GM19463 (cell line): ENCODE measurements around the gene TLX1.

Experiments
- ATAC-seq: cut with Tn5 transposase; IDR thresholded peaks from one replicate; pipeline ENCODE4 v1.9.1; 2021; ENCODE audit warnings: mild to moderate bottlenecking, moderate library complexity; ENCODE audit not compliant: unreplicated experiment

Gene TLX1

GRCh38 chr10:101111547-101111946 is 19.6 kb upstream of the TLX1 start:
- no peak for ATAC-seq

GRCh38 chr10:101112799-101113594 is 18.1 kb upstream of the TLX1 start:
- ATAC-seq, result no peak

- ATAC-seq, result no peak
Observed at GRCh38 chr10:101113890-101114403, 17.2 kb upstream of the TLX1 start.

- no peak for ATAC-seq
Observed at GRCh38 chr10:101114646-101115045, 16.5 kb upstream of the TLX1 start.

- ATAC-seq, result no peak
Observed at GRCh38 chr10:101116754-101117153, 14.3 kb upstream of the TLX1 start.

GRCh38 chr10:101118031-101118430 is 13.1 kb upstream of the TLX1 start:
- no peak for ATAC-seq

- ATAC-seq, result no peak
Observed at GRCh38 chr10:101120520-101120883, 10.6 kb upstream of the TLX1 start.

GRCh38 chr10:101120884-101121653 is 10.0 kb upstream of the TLX1 start:
- no peak for ATAC-seq

- no peak for ATAC-seq
Observed at GRCh38 chr10:101121654-101122031, 9.5 kb upstream of the TLX1 start.

GRCh38 chr10:101122270-101123084 is 8.6 kb upstream of the TLX1 start:
- no peak for ATAC-seq

- no peak for ATAC-seq
Observed at GRCh38 chr10:101123085-101123814, 7.8 kb upstream of the TLX1 start.

GRCh38 chr10:101123815-101124617 is 7.1 kb upstream of the TLX1 start:
- no peak for ATAC-seq

- ATAC-seq, result no peak
Observed at GRCh38 chr10:101124933-101125332, 6.2 kb upstream of the TLX1 start.

- no peak for ATAC-seq
Observed at GRCh38 chr10:101126684-101127628, 4.1 kb upstream of the TLX1 start.

GRCh38 chr10:101130141-101130540 is 959 bp upstream of the TLX1 start:
- ATAC-seq, result no peak

GRCh38 chr10:101131962-101132635 is 999 bp downstream of the TLX1 start:
- ATAC-seq, result no peak

GRCh38 chr10:101132636-101133473 is 1.8 kb downstream of the TLX1 start:
- no peak for ATAC-seq
